Caco-2 (cell line): ENCODE measurements around the gene ZNF394. TPM values are rescaled to one million over a fixed set of nuclear protein-coding genes. Genes with fewer than 3 reads are reported as not detected.

Experiments
- BruUV-seq: library from RNA; stranded (reverse); fragments of 400-500 nt; replicated peaks from 2 replicates; lab custom pipeline; 2021; lab: Mats Ljungman, UMichigan
- CTCF ChIA-PET: fragments of 300-600 bp; sonication (Branson Sonifier 250); formaldehyde crosslinking; loops from one replicate; lab custom pipeline; 2022; ENCODE audit warnings: antibody characterized with exemption; lab: Charles Lee
- POLR2A ChIA-PET: fragments of 300-600 bp; sonication (Branson Sonifier 250); formaldehyde crosslinking; loops from one replicate; lab custom pipeline; 2022; ENCODE audit warnings: antibody characterized with exemption; lab: Charles Lee
- DNase-seq, 2 experiments: peaks; one replicate each; pipeline versions ENCODE4 v3.0.0 to v3.0.0-alpha.2; 2020 to 2022
- H3K27me3 ChIP-seq: replicated peaks from 2 replicates; pipeline ENCODE4 v1.6.0; 2011; ENCODE audit warnings: low read length; ENCODE audit not compliant: control insufficient read depth, insufficient read depth
- H3K36me3 ChIP-seq: 2 replicates; pipeline ENCODE4 v1.5.1; 2011; ENCODE audit warnings: low read length; ENCODE audit not compliant: control insufficient read depth, insufficient read depth
- H3K4me1 ChIP-seq: fragments of 250-450 bp; sonication (Bioruptor Pico); 2 replicates; pipeline ENCODE4 v1.5.1; 2020; ENCODE audit warnings: mild to moderate bottlenecking
- H3K4me3 ChIP-seq: 2 replicates; pipeline ENCODE4 v1.5.1; 2011; ENCODE audit warnings: low read depth, mild to moderate bottlenecking, control low read depth, low read length
- H3K9me3 ChIP-seq: fragments of 250-450 bp; sonication (Bioruptor Pico); 2 replicates; pipeline ENCODE4 v1.5.1; 2020; ENCODE audit warnings: mild to moderate bottlenecking, moderate library complexity
- H3K27ac Mint-ChIP-seq: one replicate; pipeline ENCODE4 v1.8.0; 2022; ENCODE audit warnings: mixed read lengths; ENCODE audit not compliant: unreplicated experiment
- H3K27me3 Mint-ChIP-seq: one replicate; pipeline ENCODE4 v1.8.0; 2022; ENCODE audit warnings: mixed read lengths; ENCODE audit not compliant: insufficient read depth, unreplicated experiment
- H3K36me3 Mint-ChIP-seq: one replicate; pipeline ENCODE4 v1.8.0; 2022; ENCODE audit warnings: mild to moderate bottlenecking, mixed read lengths; ENCODE audit not compliant: insufficient read depth, unreplicated experiment
- H3K4me1 Mint-ChIP-seq: one replicate; pipeline ENCODE4 v1.8.0; 2022; ENCODE audit warnings: low read depth, mixed read lengths; ENCODE audit not compliant: unreplicated experiment
- H3K4me3 Mint-ChIP-seq: one replicate; pipeline ENCODE4 v1.8.0; 2022; ENCODE audit warnings: mild to moderate bottlenecking, moderate library complexity, mixed read lengths; ENCODE audit not compliant: unreplicated experiment
- H3K9me3 Mint-ChIP-seq: one replicate; pipeline ENCODE4 v1.8.0; 2022; ENCODE audit warnings: mixed read lengths; ENCODE audit not compliant: unreplicated experiment
- intact Hi-C: fragments of 100-400 bp; cut with micrococcal nuclease; formaldehyde crosslinking; loops from one replicate; pipeline ENCODE4 v1.10.0; 2022; ENCODE audit not compliant: unreplicated experiment
- total RNA-seq: library from RNA; stranded (reverse); gene quantifications from 2 replicates; pipeline ENCODE4 v1.2.3, GENCODE V29; 2022
- TF ChIP-seq, protein P1 (sequence below), 2 experiments: fragments of 200-600 bp in 1 of 2; IDR thresholded peaks; 1 replicate in 1 of 2; 2 replicates in 1 of 2; pipeline versions ENCODE4 v1.5.1 to v1.8.0; 2011 to 2022; ENCODE audit warnings: antibody characterized with exemption in 1 of 2, control low read depth in 1 of 2, inconsistent platforms in 1 of 2, low read depth in 1 of 2, low read length in 1 of 2, mild to moderate bottlenecking in 1 of 2, moderate library complexity in 1 of 2; ENCODE audit not compliant: insufficient read depth in 1 of 2, severe bottlenecking in 1 of 2, unreplicated experiment in 1 of 2

ZNF394 gene
- total RNA-seq, 1 experiment from 2014 or later = 31.8 TPM

DNA sequence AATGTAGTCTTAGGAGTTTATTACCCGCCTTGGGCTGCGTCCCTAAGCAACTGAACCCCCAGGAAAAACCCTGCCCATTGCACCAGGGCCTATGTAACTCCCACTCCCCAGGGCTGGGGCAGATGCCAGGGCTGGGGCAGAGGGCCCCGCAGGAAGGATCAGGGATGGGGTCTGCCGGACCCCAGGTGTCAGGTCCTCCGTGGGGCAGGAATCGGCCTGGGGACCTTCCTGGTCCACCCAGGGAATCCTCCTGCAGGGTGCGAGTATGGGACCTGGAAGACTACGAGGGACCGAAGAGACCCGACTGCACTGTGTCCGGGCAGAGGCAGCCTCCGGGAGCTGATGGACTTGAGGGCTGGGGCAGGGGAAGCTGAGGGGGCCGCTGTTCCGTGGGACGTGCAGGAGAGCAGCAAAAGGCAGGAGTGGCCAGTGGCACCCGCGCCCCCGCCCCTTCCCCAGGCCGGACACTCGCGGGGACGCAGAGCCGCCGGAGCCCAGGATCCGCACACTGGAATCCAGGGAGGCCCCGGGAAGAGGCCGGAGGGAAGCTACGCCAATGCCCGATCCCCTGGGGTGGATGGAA, 31.7 kb downstream of the ZNF394 start:
- DNase-seq = no peak
- ChIA-PET CTCF (no interaction called here), POLR2A (no interaction called here)
- H3K36me3 ChIP-seq = no peaks in the 10 kb centered on the region
- no peaks in the 10 kb centered on the region for H3K4me1 ChIP-seq
- no peaks in the 10 kb centered on the region for H3K9me3 ChIP-seq
- H3K27me3 Mint-ChIP-seq = no peaks in the 10 kb centered on the region
- no peak overlapping the region for H3K4me3 ChIP-seq
- H3K36me3 Mint-ChIP-seq = peaks cover 41% of the 10 kb centered on the region
- no peaks in the 10 kb centered on the region for H3K27me3 ChIP-seq
- no peak overlapping the region for H3K27ac Mint-ChIP-seq
- TF ChIP-seq, protein P1, sequence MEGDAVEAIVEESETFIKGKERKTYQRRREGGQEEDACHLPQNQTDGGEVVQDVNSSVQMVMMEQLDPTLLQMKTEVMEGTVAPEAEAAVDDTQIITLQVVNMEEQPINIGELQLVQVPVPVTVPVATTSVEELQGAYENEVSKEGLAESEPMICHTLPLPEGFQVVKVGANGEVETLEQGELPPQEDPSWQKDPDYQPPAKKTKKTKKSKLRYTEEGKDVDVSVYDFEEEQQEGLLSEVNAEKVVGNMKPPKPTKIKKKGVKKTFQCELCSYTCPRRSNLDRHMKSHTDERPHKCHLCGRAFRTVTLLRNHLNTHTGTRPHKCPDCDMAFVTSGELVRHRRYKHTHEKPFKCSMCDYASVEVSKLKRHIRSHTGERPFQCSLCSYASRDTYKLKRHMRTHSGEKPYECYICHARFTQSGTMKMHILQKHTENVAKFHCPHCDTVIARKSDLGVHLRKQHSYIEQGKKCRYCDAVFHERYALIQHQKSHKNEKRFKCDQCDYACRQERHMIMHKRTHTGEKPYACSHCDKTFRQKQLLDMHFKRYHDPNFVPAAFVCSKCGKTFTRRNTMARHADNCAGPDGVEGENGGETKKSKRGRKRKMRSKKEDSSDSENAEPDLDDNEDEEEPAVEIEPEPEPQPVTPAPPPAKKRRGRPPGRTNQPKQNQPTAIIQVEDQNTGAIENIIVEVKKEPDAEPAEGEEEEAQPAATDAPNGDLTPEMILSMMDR (IDR thresholded peaks at IDR 0.05; ENCODE audit: insufficient read depth in 1 of 2, low read depth in 1 of 2, low read length in 1 of 2, severe bottlenecking in 1 of 2, unreplicated experiment in 1 of 2) = no peak
- no TSS peak for BruUV-seq
- intact Hi-C loops = no loop called here
- H3K4me3 Mint-ChIP-seq = no peak overlapping the region
- no peaks in the 10 kb centered on the region for H3K9me3 Mint-ChIP-seq
- no peaks in the 10 kb centered on the region for H3K4me1 Mint-ChIP-seq

DNA sequence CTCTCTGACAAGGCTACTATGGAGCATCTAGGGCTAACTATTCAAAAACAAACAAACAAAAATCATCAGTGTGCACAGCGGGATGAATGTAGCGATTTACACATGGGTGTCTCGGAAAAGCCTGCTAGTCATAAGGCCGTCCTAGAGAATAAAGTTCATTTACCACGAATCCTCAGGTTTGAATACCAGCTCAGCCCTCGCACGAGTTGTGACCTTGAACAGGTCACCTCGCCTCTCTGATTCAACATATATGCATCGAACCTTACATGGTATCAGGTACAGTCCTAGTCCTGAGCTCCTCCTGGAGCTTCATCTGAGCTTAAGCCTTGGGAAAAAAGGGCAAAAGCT, 34.7 kb downstream of the ZNF394 start:
- H3K27ac Mint-ChIP-seq = peak overlapping the region; percentile 98
- Histone ChIP-seq H3K4me3 (peak overlapping the region; percentile 77), H3K9me3 (no peaks in the 10 kb centered on the region), H3K27me3 (no peaks in the 10 kb centered on the region), H3K36me3 (no peaks in the 10 kb centered on the region; the same call in none of the 2 replicates), H3K4me1 (no peaks in the 10 kb centered on the region)
- ChIA-PET POLR2A (no interaction called here), CTCF (interaction anchor here (0.5 to 1.0 kb wide), 2 partner anchors 24 to 50 kb away, joined by 3 to 4 read pairs; no protein-coding TSS in a partner anchor)
- intact Hi-C loops = no loop called here
- no peaks in the 10 kb centered on the region for H3K27me3 Mint-ChIP-seq
- TSS peak; percentile 60 for BruUV-seq
- no peaks in the 10 kb centered on the region for H3K9me3 Mint-ChIP-seq
- no peak for DNase-seq
- H3K4me3 Mint-ChIP-seq = peak overlapping the region; percentile 90
- TF ChIP-seq, protein P1 (IDR thresholded peaks at IDR 0.05; ENCODE audit: insufficient read depth in 1 of 2, low read depth in 1 of 2, low read length in 1 of 2, severe bottlenecking in 1 of 2, unreplicated experiment in 1 of 2) = no peak
- H3K36me3 Mint-ChIP-seq = peaks cover 53% of the 10 kb centered on the region
- peaks cover 7% of the 10 kb centered on the region for H3K4me1 Mint-ChIP-seq

- Mint-ChIP-seq H3K4me3 (no peak overlapping the region), H3K36me3 (peaks cover 93% of the 10 kb centered on the region), H3K27ac (no peak overlapping the region), H3K4me1 (peaks cover 10% of the 10 kb centered on the region), H3K9me3 (no peaks in the 10 kb centered on the region), H3K27me3 (no peaks in the 10 kb centered on the region)
- H3K4me3 ChIP-seq = no peak overlapping the region
- H3K9me3 ChIP-seq = no peaks in the 10 kb centered on the region
- no peaks in the 10 kb centered on the region for H3K27me3 ChIP-seq
- TF ChIP-seq, protein P1 (IDR thresholded peaks at IDR 0.05; ENCODE audit: insufficient read depth in 1 of 2, low read depth in 1 of 2, low read length in 1 of 2, severe bottlenecking in 1 of 2, unreplicated experiment in 1 of 2) = no peak
- H3K36me3 ChIP-seq = peaks cover 5% of the 10 kb centered on the region
- no TSS peak for BruUV-seq
- no peaks in the 10 kb centered on the region for H3K4me1 ChIP-seq
- intact Hi-C loops = no loop called here
- no peak for DNase-seq
- POLR2A ChIA-PET = interaction anchor here (0.6 kb wide), 1 partner anchor 14 kb away, joined by 3 read pairs; no protein-coding TSS in a partner anchor
- CTCF ChIA-PET = no interaction called here
Observed at GRCh38 chr7:99461221-99461620, 38.9 kb downstream of the ZNF394 start.
